Measurements from ENCODE around the gene SLFNL1. TPM values are rescaled to one million over a fixed set of nuclear protein-coding genes. Genes with fewer than 3 reads are reported as not detected.
A peak's percentile ranks its signal among the peaks of the same experiment; 100 is the strongest.

SLFNL1 gene
- total and polyA plus RNA-seq, 2 experiments from 2014 or later, result 0.14 to 0.29 TPM

DNA sequence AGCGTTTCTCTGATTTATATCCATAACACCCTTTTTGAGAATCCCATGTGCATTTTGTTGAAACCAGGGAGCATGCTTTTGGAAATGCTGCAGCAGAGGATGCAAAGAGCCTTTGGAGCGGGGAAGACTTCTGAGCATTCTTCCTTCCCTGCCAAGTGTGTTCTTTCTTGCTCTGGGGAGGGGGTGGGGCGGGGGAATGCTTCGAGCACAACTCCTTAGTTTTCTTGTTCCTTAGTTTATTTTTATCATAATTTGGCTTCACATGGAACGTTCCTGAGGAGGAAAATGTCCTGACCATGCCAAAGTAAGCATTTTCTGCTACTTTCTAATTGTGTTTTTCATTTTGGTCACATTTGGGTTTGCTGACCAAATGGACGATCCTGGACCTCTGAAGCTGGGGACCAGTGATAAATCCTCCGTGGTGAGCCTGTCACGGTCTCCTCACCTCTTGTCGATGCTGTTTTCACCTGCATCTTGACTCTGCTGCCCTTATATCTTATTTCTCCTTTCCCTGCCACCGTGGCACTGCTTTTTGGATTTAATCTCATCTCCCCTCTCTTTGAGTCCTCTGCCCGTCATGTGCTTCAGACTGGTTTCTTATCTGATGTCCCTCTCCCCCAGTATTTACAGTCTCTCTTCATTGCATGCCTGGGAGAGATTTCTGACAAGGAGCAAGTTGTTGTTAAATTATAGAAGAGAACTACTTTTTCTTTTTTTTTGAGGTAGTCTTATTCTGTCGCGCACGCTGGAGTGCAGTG lies 39.7 kb downstream of the SLFNL1 start:
- H3K9me2 ChIP-seq (ENCODE audit: insufficient read depth), result no peaks in the 10 kb centered on the region
- peaks cover 8% of the 10 kb centered on the region for H3K27me3 Mint-ChIP-seq (ENCODE audit: insufficient read depth, low read depth, poor library complexity)
- H3K4me1 Mint-ChIP-seq, result peaks cover 21% of the 10 kb centered on the region
- H3K4me1 ChIP-seq (ENCODE audit: insufficient read depth), result peaks cover 24% of the 10 kb centered on the region
- H3K27ac ChIP-seq (ENCODE audit: low read depth), result peak overlapping the region; percentile 45; the same call in 1 of the 2 replicates
- H3K27me3 ChIP-seq (ENCODE audit: insufficient read depth), result no peaks in the 10 kb centered on the region
- H3K27ac Mint-ChIP-seq, result no peak overlapping the region
- ATAC-seq, result no peak
- H3K4me3 ChIP-seq, result peak overlapping the region; percentile 86
- peaks cover 33% of the 10 kb centered on the region for H4K20me1 ChIP-seq (replicated peaks; ENCODE audit: insufficient read depth)
- no peaks in the 10 kb centered on the region for H3K9me3 Mint-ChIP-seq
- H3K4me2 ChIP-seq, result peak overlapping the region; percentile 95
- peaks cover 47% of the 10 kb centered on the region for H3K36me3 Mint-ChIP-seq (ENCODE audit: low read depth)
- H3K79me2 ChIP-seq (replicated peaks; ENCODE audit: insufficient read depth), result peaks cover 60% of the 10 kb centered on the region
- 0 out of 2 replicates have a peak, but pooled peaks cover 3% of the 10 kb centered on the region for H3F3A ChIP-seq (replicated peaks; ENCODE audit: low read depth)
- TF ChIP-seq STAT1 (IDR thresholded peaks at IDR 0.05; ENCODE audit: unreplicated experiment) (no peak), POLR2AphosphoS5 (IDR thresholded peaks at IDR 0.05; ENCODE audit: low read depth) (no peak), JUNB (IDR thresholded peaks at IDR 0.05; ENCODE audit: unreplicated experiment) (no peak), EZH2phosphoT487 (IDR thresholded peaks at IDR 0.05; ENCODE audit: unreplicated experiment) (no peak), EZH2 (IDR thresholded peaks at IDR 0.05; ENCODE audit: low read depth, unreplicated experiment) (no peak), NANOG (IDR thresholded peaks at IDR 0.05; ENCODE audit: borderline replicate concordance) (no peak), ZNF331 (CRISPR knock-in tag; IDR thresholded peaks at IDR 0.05; ENCODE audit: low read depth) (no peak)
- TF ChIP-seq, protein P1, sequence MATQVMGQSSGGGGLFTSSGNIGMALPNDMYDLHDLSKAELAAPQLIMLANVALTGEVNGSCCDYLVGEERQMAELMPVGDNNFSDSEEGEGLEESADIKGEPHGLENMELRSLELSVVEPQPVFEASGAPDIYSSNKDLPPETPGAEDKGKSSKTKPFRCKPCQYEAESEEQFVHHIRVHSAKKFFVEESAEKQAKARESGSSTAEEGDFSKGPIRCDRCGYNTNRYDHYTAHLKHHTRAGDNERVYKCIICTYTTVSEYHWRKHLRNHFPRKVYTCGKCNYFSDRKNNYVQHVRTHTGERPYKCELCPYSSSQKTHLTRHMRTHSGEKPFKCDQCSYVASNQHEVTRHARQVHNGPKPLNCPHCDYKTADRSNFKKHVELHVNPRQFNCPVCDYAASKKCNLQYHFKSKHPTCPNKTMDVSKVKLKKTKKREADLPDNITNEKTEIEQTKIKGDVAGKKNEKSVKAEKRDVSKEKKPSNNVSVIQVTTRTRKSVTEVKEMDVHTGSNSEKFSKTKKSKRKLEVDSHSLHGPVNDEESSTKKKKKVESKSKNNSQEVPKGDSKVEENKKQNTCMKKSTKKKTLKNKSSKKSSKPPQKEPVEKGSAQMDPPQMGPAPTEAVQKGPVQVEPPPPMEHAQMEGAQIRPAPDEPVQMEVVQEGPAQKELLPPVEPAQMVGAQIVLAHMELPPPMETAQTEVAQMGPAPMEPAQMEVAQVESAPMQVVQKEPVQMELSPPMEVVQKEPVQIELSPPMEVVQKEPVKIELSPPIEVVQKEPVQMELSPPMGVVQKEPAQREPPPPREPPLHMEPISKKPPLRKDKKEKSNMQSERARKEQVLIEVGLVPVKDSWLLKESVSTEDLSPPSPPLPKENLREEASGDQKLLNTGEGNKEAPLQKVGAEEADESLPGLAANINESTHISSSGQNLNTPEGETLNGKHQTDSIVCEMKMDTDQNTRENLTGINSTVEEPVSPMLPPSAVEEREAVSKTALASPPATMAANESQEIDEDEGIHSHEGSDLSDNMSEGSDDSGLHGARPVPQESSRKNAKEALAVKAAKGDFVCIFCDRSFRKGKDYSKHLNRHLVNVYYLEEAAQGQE (IDR thresholded peaks at IDR 0.05; ENCODE audit: unreplicated experiment), result no peak
- TF ChIP-seq, protein P2, sequence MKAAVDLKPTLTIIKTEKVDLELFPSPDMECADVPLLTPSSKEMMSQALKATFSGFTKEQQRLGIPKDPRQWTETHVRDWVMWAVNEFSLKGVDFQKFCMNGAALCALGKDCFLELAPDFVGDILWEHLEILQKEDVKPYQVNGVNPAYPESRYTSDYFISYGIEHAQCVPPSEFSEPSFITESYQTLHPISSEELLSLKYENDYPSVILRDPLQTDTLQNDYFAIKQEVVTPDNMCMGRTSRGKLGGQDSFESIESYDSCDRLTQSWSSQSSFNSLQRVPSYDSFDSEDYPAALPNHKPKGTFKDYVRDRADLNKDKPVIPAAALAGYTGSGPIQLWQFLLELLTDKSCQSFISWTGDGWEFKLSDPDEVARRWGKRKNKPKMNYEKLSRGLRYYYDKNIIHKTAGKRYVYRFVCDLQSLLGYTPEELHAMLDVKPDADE (IDR thresholded peaks at IDR 0.05), result no peak
- TF ChIP-seq, protein P3, sequence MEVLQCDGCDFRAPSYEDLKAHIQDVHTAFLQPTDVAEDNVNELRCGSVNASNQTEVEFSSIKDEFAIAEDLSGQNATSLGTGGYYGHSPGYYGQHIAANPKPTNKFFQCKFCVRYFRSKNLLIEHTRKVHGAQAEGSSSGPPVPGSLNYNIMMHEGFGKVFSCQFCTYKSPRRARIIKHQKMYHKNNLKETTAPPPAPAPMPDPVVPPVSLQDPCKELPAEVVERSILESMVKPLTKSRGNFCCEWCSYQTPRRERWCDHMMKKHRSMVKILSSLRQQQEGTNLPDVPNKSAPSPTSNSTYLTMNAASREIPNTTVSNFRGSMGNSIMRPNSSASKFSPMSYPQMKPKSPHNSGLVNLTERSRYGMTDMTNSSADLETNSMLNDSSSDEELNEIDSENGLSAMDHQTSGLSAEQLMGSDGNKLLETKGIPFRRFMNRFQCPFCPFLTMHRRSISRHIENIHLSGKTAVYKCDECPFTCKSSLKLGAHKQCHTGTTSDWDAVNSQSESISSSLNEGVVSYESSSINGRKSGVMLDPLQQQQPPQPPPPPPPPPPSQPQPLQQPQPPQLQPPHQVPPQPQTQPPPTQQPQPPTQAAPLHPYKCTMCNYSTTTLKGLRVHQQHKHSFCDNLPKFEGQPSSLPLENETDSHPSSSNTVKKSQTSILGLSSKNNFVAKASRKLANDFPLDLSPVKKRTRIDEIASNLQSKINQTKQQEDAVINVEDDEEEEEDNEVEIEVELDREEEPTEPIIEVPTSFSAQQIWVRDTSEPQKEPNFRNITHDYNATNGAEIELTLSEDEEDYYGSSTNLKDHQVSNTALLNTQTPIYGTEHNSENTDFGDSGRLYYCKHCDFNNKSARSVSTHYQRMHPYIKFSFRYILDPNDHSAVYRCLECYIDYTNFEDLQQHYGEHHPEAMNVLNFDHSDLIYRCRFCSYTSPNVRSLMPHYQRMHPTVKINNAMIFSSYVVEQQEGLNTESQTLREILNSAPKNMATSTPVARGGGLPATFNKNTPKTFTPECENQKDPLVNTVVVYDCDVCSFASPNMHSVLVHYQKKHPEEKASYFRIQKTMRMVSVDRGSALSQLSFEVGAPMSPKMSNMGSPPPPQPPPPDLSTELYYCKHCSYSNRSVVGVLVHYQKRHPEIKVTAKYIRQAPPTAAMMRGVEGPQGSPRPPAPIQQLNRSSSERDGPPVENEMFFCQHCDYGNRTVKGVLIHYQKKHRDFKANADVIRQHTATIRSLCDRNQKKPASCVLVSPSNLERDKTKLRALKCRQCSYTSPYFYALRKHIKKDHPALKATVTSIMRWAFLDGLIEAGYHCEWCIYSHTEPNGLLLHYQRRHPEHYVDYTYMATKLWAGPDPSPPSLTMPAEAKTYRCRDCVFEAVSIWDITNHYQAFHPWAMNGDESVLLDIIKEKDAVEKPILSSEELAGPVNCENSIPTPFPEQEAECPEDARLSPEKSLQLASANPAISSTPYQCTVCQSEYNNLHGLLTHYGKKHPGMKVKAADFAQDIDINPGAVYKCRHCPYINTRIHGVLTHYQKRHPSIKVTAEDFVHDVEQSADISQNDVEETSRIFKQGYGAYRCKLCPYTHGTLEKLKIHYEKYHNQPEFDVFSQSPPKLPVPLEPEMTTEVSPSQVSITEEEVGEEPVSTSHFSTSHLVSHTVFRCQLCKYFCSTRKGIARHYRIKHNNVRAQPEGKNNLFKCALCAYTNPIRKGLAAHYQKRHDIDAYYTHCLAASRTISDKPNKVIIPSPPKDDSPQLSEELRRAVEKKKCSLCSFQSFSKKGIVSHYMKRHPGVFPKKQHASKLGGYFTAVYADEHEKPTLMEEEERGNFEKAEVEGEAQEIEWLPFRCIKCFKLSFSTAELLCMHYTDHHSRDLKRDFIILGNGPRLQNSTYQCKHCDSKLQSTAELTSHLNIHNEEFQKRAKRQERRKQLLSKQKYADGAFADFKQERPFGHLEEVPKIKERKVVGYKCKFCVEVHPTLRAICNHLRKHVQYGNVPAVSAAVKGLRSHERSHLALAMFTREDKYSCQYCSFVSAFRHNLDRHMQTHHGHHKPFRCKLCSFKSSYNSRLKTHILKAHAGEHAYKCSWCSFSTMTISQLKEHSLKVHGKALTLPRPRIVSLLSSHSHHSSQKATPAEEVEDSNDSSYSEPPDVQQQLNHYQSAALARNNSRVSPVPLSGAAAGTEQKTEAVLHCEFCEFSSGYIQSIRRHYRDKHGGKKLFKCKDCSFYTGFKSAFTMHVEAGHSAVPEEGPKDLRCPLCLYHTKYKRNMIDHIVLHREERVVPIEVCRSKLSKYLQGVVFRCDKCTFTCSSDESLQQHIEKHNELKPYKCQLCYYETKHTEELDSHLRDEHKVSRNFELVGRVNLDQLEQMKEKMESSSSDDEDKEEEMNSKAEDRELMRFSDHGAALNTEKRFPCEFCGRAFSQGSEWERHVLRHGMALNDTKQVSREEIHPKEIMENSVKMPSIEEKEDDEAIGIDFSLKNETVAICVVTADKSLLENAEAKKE (CRISPR knock-in tag; IDR thresholded peaks at IDR 0.05), result no peak
- TF ChIP-seq, protein P4, sequence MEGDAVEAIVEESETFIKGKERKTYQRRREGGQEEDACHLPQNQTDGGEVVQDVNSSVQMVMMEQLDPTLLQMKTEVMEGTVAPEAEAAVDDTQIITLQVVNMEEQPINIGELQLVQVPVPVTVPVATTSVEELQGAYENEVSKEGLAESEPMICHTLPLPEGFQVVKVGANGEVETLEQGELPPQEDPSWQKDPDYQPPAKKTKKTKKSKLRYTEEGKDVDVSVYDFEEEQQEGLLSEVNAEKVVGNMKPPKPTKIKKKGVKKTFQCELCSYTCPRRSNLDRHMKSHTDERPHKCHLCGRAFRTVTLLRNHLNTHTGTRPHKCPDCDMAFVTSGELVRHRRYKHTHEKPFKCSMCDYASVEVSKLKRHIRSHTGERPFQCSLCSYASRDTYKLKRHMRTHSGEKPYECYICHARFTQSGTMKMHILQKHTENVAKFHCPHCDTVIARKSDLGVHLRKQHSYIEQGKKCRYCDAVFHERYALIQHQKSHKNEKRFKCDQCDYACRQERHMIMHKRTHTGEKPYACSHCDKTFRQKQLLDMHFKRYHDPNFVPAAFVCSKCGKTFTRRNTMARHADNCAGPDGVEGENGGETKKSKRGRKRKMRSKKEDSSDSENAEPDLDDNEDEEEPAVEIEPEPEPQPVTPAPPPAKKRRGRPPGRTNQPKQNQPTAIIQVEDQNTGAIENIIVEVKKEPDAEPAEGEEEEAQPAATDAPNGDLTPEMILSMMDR (conservative IDR thresholded peaks at IDR 0.05; ENCODE audit: low read depth in 2 of 2), result no peak
- peaks cover 31% of the 10 kb centered on the region for H3K36me3 ChIP-seq (ENCODE audit: insufficient read depth)
- peak; percentile 30 for DNase-seq (ENCODE audit: low spot score)
- H3K4me3 Mint-ChIP-seq, result peak overlapping the region; percentile 86
- H2AFZ ChIP-seq, result no peak overlapping the region

Measured in GM23338 (cell line).